ENCODE measurements around the gene DMAC2. TPM values are rescaled to one million over a fixed set of nuclear protein-coding genes. Genes with fewer than 3 reads are reported as not detected.

The DMAC2 gene
- total RNA-seq, 1 donor from 2014 or later: 63.7 TPM

- no peaks in the 10 kb centered on the region for H3K27me3 ChIP-seq (ENCODE audit: control insufficient read depth, insufficient read depth, low read length)
- no peak overlapping the region for H3K4me3 ChIP-seq (ENCODE audit: low read depth, low read length)
- no peaks in the 10 kb centered on the region for H3K36me3 ChIP-seq (ENCODE audit: control insufficient read depth, insufficient read depth, low read length)
- no peak for TF ChIP-seq CTCF (IDR thresholded peaks at IDR 0.05; ENCODE audit: insufficient read depth, low read length, poor library complexity, severe bottlenecking)
- DNase-seq (ENCODE audit: low read depth): no peak
These were observed 37.7 kb downstream of the DMAC2 start for GRCh38 chr19:41402010-41402409.

GRCh38 chr19:41401483-41401882 lies 38.2 kb downstream of the DMAC2 start:
- TF ChIP-seq CTCF (IDR thresholded peaks at IDR 0.05; ENCODE audit: insufficient read depth, low read length, poor library complexity, severe bottlenecking): no peak
- H3K36me3 ChIP-seq (ENCODE audit: control insufficient read depth, insufficient read depth, low read length): no peaks in the 10 kb centered on the region
- no peak overlapping the region for H3K4me3 ChIP-seq (ENCODE audit: low read depth, low read length)
- DNase-seq (ENCODE audit: low read depth): no peak
- H3K27me3 ChIP-seq (ENCODE audit: control insufficient read depth, insufficient read depth, low read length): no peaks in the 10 kb centered on the region

- Histone ChIP-seq H3K36me3 (ENCODE audit: control insufficient read depth, insufficient read depth, low read length) (no peaks in the 10 kb centered on the region), H3K27me3 (ENCODE audit: control insufficient read depth, insufficient read depth, low read length) (no peaks in the 10 kb centered on the region), H3K4me3 (ENCODE audit: low read depth, low read length) (no peak overlapping the region)
- no peak for DNase-seq (ENCODE audit: low read depth)
- TF ChIP-seq CTCF (IDR thresholded peaks at IDR 0.05; ENCODE audit: insufficient read depth, low read length, poor library complexity, severe bottlenecking): no peak
These were observed 40.2 kb downstream of the DMAC2 start for GRCh38 chr19:41399525-41399924.

GRCh38 chr19:41399091-41399490 lies 40.6 kb downstream of the DMAC2 start:
- H3K4me3 ChIP-seq (ENCODE audit: low read depth, low read length): no peak overlapping the region
- H3K36me3 ChIP-seq (ENCODE audit: control insufficient read depth, insufficient read depth, low read length): no peaks in the 10 kb centered on the region
- no peak for TF ChIP-seq CTCF (IDR thresholded peaks at IDR 0.05; ENCODE audit: insufficient read depth, low read length, poor library complexity, severe bottlenecking)
- no peak for DNase-seq (ENCODE audit: low read depth)
- H3K27me3 ChIP-seq (ENCODE audit: control insufficient read depth, insufficient read depth, low read length): no peaks in the 10 kb centered on the region

GRCh38 chr19:41398598-41398997 lies 41.1 kb downstream of the DMAC2 start:
- peak overlapping the region; percentile 74 for H3K4me3 ChIP-seq (ENCODE audit: low read depth, low read length)
- DNase-seq (ENCODE audit: low read depth): no peak
- no peaks in the 10 kb centered on the region for H3K27me3 ChIP-seq (ENCODE audit: control insufficient read depth, insufficient read depth, low read length)
- no peak for TF ChIP-seq CTCF (IDR thresholded peaks at IDR 0.05; ENCODE audit: insufficient read depth, low read length, poor library complexity, severe bottlenecking)
- no peaks in the 10 kb centered on the region for H3K36me3 ChIP-seq (ENCODE audit: control insufficient read depth, insufficient read depth, low read length)

GRCh38 chr19:41398050-41398418 lies 41.7 kb downstream of the DMAC2 start:
- TF ChIP-seq CTCF (IDR thresholded peaks at IDR 0.05; ENCODE audit: insufficient read depth, low read length, poor library complexity, severe bottlenecking): no peak
- no peaks in the 10 kb centered on the region for H3K27me3 ChIP-seq (ENCODE audit: control insufficient read depth, insufficient read depth, low read length)
- no peak for DNase-seq (ENCODE audit: low read depth)

More at GRCh38 chr19:41398050-41398418, 41.7 kb downstream of the DMAC2 start:
- Histone ChIP-seq H3K36me3 (ENCODE audit: control insufficient read depth, insufficient read depth, low read length) (no peaks in the 10 kb centered on the region), H3K4me3 (ENCODE audit: low read depth, low read length) (peak overlapping the region; percentile 74)

Measured in kidney epithelial cell (primary cell).